ENCODE results near the gene SLC25A33. TPM values are rescaled to one million over a fixed set of nuclear protein-coding genes. Genes with fewer than 3 reads are reported as not detected.

Gene SLC25A33
- total and polyA plus RNA-seq, 7 donors = 1.7 to 26.8 (median 7.7) TPM

GRCh38 chr1:9544926-9545325 lies 5.7 kb downstream of the SLC25A33 start:
- intact Hi-C loops (cut with DNase I) = no loop called here
- peaks cover 36% of the 10 kb centered on the region for H3K4me1 ChIP-seq
- H3K9me3 ChIP-seq = no peaks in the 10 kb centered on the region
- TF ChIP-seq CTCF (IDR thresholded peaks at IDR 0.05) = no peak
- ATAC-seq (no peak), DNase-seq (no peak)
- H3K36me3 ChIP-seq (ENCODE audit: insufficient read depth in 1 of 2, low read depth in 1 of 2) = no peaks in the 10 kb centered on the region
- H3K27me3 ChIP-seq (ENCODE audit: insufficient read depth in 3 of 3, low read length in 2 of 3) = no peaks in the 10 kb centered on the region
- no peak overlapping the region for H3K4me3 ChIP-seq
- WGBS, 3 donors = 78 to 86% (median 82%) methylated on average over 3 of the region's 3 CpGs
- no peak overlapping the region for H3K27ac ChIP-seq

- no peak for ATAC-seq
- no peak for DNase-seq
- no peaks in the 10 kb centered on the region for H3K27me3 ChIP-seq (ENCODE audit: insufficient read depth in 3 of 3, low read length in 2 of 3)
- TF ChIP-seq CTCF (IDR thresholded peaks at IDR 0.05) = no peak
- intact Hi-C loops (cut with DNase I) = no loop called here
- H3K27ac ChIP-seq = no peak overlapping the region
- H3K4me3 ChIP-seq = no peak overlapping the region
- H3K4me1 ChIP-seq = peaks cover 25% of the 10 kb centered on the region
- peaks cover 0 to 14% of the 10 kb centered on the region in 2 donors for H3K36me3 ChIP-seq (ENCODE audit: insufficient read depth in 1 of 2, low read depth in 1 of 2)
- no peaks in the 10 kb centered on the region for H3K9me3 ChIP-seq
- 66 to 83% (median 70%) methylated on average over 5 to 6 of the region's 6 CpGs for WGBS, 3 donors
These were observed 10.8 kb downstream of the SLC25A33 start for GRCh38 chr1:9549955-9550546.

GRCh38 chr1:9551984-9552383 lies 12.7 kb downstream of the SLC25A33 start:
- no peak for DNase-seq

GRCh38 chr1:9553736-9554144 lies 14.5 kb downstream of the SLC25A33 start:
- TF ChIP-seq CTCF (IDR thresholded peaks at IDR 0.05) = no peak
- no peak for DNase-seq
- no peak for ATAC-seq
- Histone ChIP-seq H3K4me1 (peaks cover 44% of the 10 kb centered on the region), H3K9me3 (no peaks in the 10 kb centered on the region), H3K36me3 (ENCODE audit: insufficient read depth in 1 of 2, low read depth in 1 of 2) (peaks cover 0 to 34% of the 10 kb centered on the region in 2 donors), H3K27me3 (ENCODE audit: insufficient read depth in 3 of 3, low read length in 2 of 3) (no peaks in the 10 kb centered on the region), H3K27ac (no peak overlapping the region), H3K4me3 (no peak overlapping the region)
- intact Hi-C loops (cut with DNase I) = no loop called here
- WGBS, 3 donors = 90 to 98% (median 92%) methylated on average over 4 of the region's 4 CpGs

More at GRCh38 chr1:9551984-9552383, 12.7 kb downstream of the SLC25A33 start:
- no peaks in the 10 kb centered on the region for H3K27me3 ChIP-seq (ENCODE audit: insufficient read depth in 3 of 3, low read length in 2 of 3)
- H3K36me3 ChIP-seq (ENCODE audit: insufficient read depth in 1 of 2, low read depth in 1 of 2) = peaks cover 0 to 25% of the 10 kb centered on the region in 2 donors
- intact Hi-C loops (cut with DNase I) = no loop called here
- peaks cover 38% of the 10 kb centered on the region for H3K4me1 ChIP-seq
- WGBS, 3 donors = 89 to 100% (median 90%) methylated on average over 1 of the region's 1 CpG
- H3K4me3 ChIP-seq = no peak overlapping the region
- H3K9me3 ChIP-seq = no peaks in the 10 kb centered on the region
- no peak for ATAC-seq
- peak overlapping the region; percentile 27 for H3K27ac ChIP-seq
- no peak for TF ChIP-seq CTCF (IDR thresholded peaks at IDR 0.05)

- Histone ChIP-seq H3K4me1 (peaks cover 56% of the 10 kb centered on the region), H3K9me3 (no peaks in the 10 kb centered on the region), H3K4me3 (peak overlapping the region; percentile 37), H3K27ac (peak overlapping the region; percentile 83), H3K36me3 (ENCODE audit: insufficient read depth in 1 of 2, low read depth in 1 of 2) (peaks cover 0 to 36% of the 10 kb centered on the region in 2 donors), H3K27me3 (ENCODE audit: insufficient read depth in 3 of 3, low read length in 2 of 3) (no peaks in the 10 kb centered on the region)
- no peak for TF ChIP-seq CTCF (IDR thresholded peaks at IDR 0.05)
- peak in 1 of 2 donors; percentile 78 for DNase-seq
- ATAC-seq = peak; percentile 51 to 84 (median 72)
- 38 to 64% (median 44%) methylated on average over 4 of the region's 4 CpGs for WGBS, 3 donors
- intact Hi-C loops (cut with DNase I) = loop anchor here in 1 of 2 donors (5.0 kb wide), 1 partner anchor 59 kb away; no protein-coding TSS in a partner anchor
These were observed 16.7 kb downstream of the SLC25A33 start for GRCh38 chr1:9555942-9556341.
